OCI-LY1 (cell line): ENCODE measurements around the gene GABBR2.

Experiments used
- CTCF ChIP-seq: fragments of 200-600 bp; sonication (generic), shearing (Covaris generic); IDR thresholded peaks from 2 replicates; pipeline ENCODE4 v1.5.1; 2017; ENCODE audit warnings: mild to moderate bottlenecking, antibody characterized with exemption, low read length, moderate library complexity, mixed read lengths
- EZH2 ChIP-seq: fragments of 200-600 bp; sonication (generic), shearing (Covaris generic); IDR thresholded peaks from 2 replicates; pipeline ENCODE4 v1.8.0; 2017; ENCODE audit warnings: borderline replicate concordance, mixed run types, mild to moderate bottlenecking, antibody characterized with exemption, low read length, moderate library complexity, mixed read lengths

- TF ChIP-seq CTCF (no peak), EZH2 (no peak)
These were observed 137.1 kb downstream of the GABBR2 start for GRCh38 chr9:98571643-98572042.
